Lower leg skin (tissue), 3 donors: ENCODE data around the gene PPP1R13B.

Experiments used
- CTCF ChIP-seq, 3 donors: fragments of 450-650 bp; IDR thresholded peaks; one replicate each; pipeline ENCODE4 v1.5.1; 2016; ENCODE audit warnings: antibody characterized with exemption in 3 of 3, mild to moderate bottlenecking in 3 of 3, moderate library complexity in 2 of 3
- POLR2A ChIP-seq, 2 donors: fragments of 450-650 bp; IDR thresholded peaks; one replicate each; pipeline ENCODE4 v1.6.1; 2016 to 2017; ENCODE audit warnings: antibody characterized with exemption in 2 of 2, mild to moderate bottlenecking in 1 of 2, moderate library complexity in 1 of 2

- TF ChIP-seq CTCF (IDR thresholded peaks at IDR 0.05), result no peak
- TF ChIP-seq POLR2A (IDR thresholded peaks at IDR 0.05), result no peak
These were observed 100.7 kb downstream of the PPP1R13B start for GRCh38 chr14:103746701-103747100.
